PC-3 (cell line): ENCODE data around the gene GXYLT1. TPM values are rescaled to one million over a fixed set of nuclear protein-coding genes. Genes with fewer than 3 reads are reported as not detected.

Experiments
- ATAC-seq: fragments of 200-7000 bp; cut with Tn5 transposase; 2 replicates; pipeline ENCODE4 v1.9.1; 2020; ENCODE audit warnings: mild to moderate bottlenecking, moderate library complexity
- BruUV-seq: library from RNA; stranded (reverse); fragments of 400-500 nt; replicated peaks from 2 replicates; lab custom pipeline; 2021; lab: Mats Ljungman, UMichigan
- CTCF ChIA-PET: fragments of 300-600 bp; sonication (Branson Sonifier 250); formaldehyde crosslinking; loops from one replicate; lab custom pipeline; 2022; ENCODE audit warnings: antibody characterized with exemption; lab: Charles Lee
- POLR2A ChIA-PET: fragments of 300-600 bp; sonication (Branson Sonifier 250); formaldehyde crosslinking; loops from one replicate; lab custom pipeline; 2022; ENCODE audit warnings: antibody characterized with exemption; ENCODE audit not compliant: unreplicated experiment; lab: Charles Lee
- DNase-seq: peaks from one replicate; pipeline ENCODE4 v3.0.0-alpha.2; 2015
- H2AFZ ChIP-seq: fragments of 300-600 bp; sonication (generic); 2 replicates; pipeline ENCODE4 v1.6.0; 2016; ENCODE audit warnings: antibody characterized with exemption, low read length
- H3F3A ChIP-seq: fragments of 300-600 bp; sonication (generic); one replicate; pipeline ENCODE4 v1.6.0; 2017; ENCODE audit warnings: antibody characterized with exemption, low read length, control low read depth, mild to moderate bottlenecking; ENCODE audit not compliant: unreplicated experiment
- H3K27ac ChIP-seq: fragments of 300-600 bp; sonication (generic); 2 replicates; pipeline ENCODE4 v1.5.1; 2016; ENCODE audit warnings: mild to moderate bottlenecking, low read length
- H3K27me3 ChIP-seq: fragments of 300-600 bp; sonication (generic); 2 replicates; pipeline ENCODE4 v1.6.1; 2016; ENCODE audit warnings: low read length, mixed read lengths
- H3K36me3 ChIP-seq: fragments of 300-600 bp; sonication (generic); 2 replicates; pipeline ENCODE4 v1.6.1; 2016; ENCODE audit warnings: low read depth, mixed run types, low read length, mixed read lengths
- H3K4me1 ChIP-seq: fragments of 300-600 bp; sonication (generic); 2 replicates; pipeline ENCODE4 v1.5.1; 2016; ENCODE audit warnings: low read length; ENCODE audit not compliant: insufficient read depth
- H3K4me2 ChIP-seq: fragments of 300-600 bp; sonication (generic); 2 replicates; pipeline ENCODE4 v1.6.0; 2016; ENCODE audit warnings: low read length
- H3K4me3 ChIP-seq: fragments of 300-600 bp; sonication (generic); 2 replicates; pipeline ENCODE4 v1.5.1; 2016; ENCODE audit warnings: mild to moderate bottlenecking, low read length, mixed read lengths
- H3K79me2 ChIP-seq: fragments of 300-600 bp; sonication (generic); 2 replicates; pipeline ENCODE4 v1.6.1; 2017; ENCODE audit warnings: low read length, mixed read lengths
- H3K9ac ChIP-seq: fragments of 300-600 bp; sonication (generic); 2 replicates; pipeline ENCODE4 v1.6.0; 2016; ENCODE audit warnings: mild to moderate bottlenecking, low read length
- H3K9me2 ChIP-seq: fragments of 300-600 bp; sonication (generic); replicated peaks from 2 replicates; pipeline ENCODE4 v1.6.1; 2016; ENCODE audit warnings: mixed run types, low read length, mixed read lengths
- H3K9me3 ChIP-seq: fragments of 300-600 bp; sonication (generic); 2 replicates; pipeline ENCODE4 v1.6.1; 2016; ENCODE audit warnings: low read length, mixed read lengths
- H4K20me1 ChIP-seq: fragments of 300-600 bp; sonication (generic); 2 replicates; pipeline ENCODE4 v1.6.1; 2016; ENCODE audit warnings: low read length, mixed read lengths
- EZH2 ChIP-seq: fragments of 300-600 bp; sonication (generic); IDR thresholded peaks from one replicate; pipeline ENCODE4 v1.6.1; 2017; ENCODE audit warnings: antibody characterized with exemption, mild to moderate bottlenecking, low read length; ENCODE audit not compliant: unreplicated experiment
- EZH2phosphoT487 ChIP-seq: fragments of 300-600 bp; sonication (generic); IDR thresholded peaks from 2 replicates; pipeline ENCODE4 v1.6.1; 2018; ENCODE audit warnings: mild to moderate bottlenecking, antibody characterized with exemption, low read length, borderline replicate concordance
- intact Hi-C: fragments of 100-400 bp; cut with micrococcal nuclease; formaldehyde crosslinking; loops from 2 replicates; pipeline ENCODE4 v1.9.0; 2023
- total RNA-seq: library from RNA; depleted of rRNA; stranded (reverse); fragments of >200 nt; gene quantifications from 2 replicates; pipeline ENCODE4 v1.2.3, GENCODE V29; 2014
- TF ChIP-seq, protein P1 (sequence below): fragments of 300-600 bp; sonication (generic); conservative IDR thresholded peaks from 2 replicates; pipeline ENCODE4 v1.5.1; 2017; ENCODE audit warnings: antibody characterized with exemption, low read depth, mild to moderate bottlenecking, low read length

GXYLT1 gene
- total RNA-seq, 1 experiment from 2014 or later = 5.1 TPM

DNA sequence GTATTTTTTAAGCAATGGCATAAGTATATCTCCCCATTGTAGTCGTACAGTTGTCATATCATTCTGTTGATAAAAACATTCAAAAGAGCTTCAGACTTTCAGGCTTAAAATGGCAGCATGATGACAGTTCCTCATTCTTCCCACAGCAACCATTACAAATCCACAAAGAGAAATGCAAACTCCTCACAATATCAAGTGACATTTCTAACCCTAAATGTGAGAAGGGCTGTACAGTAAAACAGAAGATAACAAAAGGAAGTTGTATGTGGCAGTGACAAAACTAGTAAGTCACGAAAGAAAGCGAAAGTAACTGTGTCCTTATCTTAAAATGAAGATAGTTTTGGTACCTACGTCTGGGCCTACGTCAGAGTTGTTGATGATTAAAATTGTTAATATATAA is 46.7 kb downstream of the GXYLT1 start:
- Histone ChIP-seq H3K27ac (no peak overlapping the region), H3K9me3 (no peaks in the 10 kb centered on the region), H3K79me2 (no peaks in the 10 kb centered on the region), H3K9ac (no peak overlapping the region), H3K27me3 (no peaks in the 10 kb centered on the region), H3K4me3 (no peak overlapping the region), H3K9me2 (no peaks in the 10 kb centered on the region), H3K4me2 (no peak overlapping the region), H3F3A (no peaks in the 10 kb centered on the region), H3K36me3 (no peaks in the 10 kb centered on the region), H3K4me1 (peaks cover 7% of the 10 kb centered on the region; the same call in 1 of the 2 replicates), H2AFZ (no peak overlapping the region), H4K20me1 (no peaks in the 10 kb centered on the region)
- intact Hi-C loops = no loop called here
- ATAC-seq (no peak), DNase-seq (no peak)
- no TSS peak for BruUV-seq
- ChIA-PET CTCF (no interaction called here), POLR2A (interaction anchor here (0.6 kb wide), 1 partner anchor 587 kb away, joined by 3 read pairs; no protein-coding TSS in a partner anchor)
- TF ChIP-seq, protein P1, sequence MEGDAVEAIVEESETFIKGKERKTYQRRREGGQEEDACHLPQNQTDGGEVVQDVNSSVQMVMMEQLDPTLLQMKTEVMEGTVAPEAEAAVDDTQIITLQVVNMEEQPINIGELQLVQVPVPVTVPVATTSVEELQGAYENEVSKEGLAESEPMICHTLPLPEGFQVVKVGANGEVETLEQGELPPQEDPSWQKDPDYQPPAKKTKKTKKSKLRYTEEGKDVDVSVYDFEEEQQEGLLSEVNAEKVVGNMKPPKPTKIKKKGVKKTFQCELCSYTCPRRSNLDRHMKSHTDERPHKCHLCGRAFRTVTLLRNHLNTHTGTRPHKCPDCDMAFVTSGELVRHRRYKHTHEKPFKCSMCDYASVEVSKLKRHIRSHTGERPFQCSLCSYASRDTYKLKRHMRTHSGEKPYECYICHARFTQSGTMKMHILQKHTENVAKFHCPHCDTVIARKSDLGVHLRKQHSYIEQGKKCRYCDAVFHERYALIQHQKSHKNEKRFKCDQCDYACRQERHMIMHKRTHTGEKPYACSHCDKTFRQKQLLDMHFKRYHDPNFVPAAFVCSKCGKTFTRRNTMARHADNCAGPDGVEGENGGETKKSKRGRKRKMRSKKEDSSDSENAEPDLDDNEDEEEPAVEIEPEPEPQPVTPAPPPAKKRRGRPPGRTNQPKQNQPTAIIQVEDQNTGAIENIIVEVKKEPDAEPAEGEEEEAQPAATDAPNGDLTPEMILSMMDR = no peak
- TF ChIP-seq EZH2 (no peak), EZH2phosphoT487 (no peak)

DNA sequence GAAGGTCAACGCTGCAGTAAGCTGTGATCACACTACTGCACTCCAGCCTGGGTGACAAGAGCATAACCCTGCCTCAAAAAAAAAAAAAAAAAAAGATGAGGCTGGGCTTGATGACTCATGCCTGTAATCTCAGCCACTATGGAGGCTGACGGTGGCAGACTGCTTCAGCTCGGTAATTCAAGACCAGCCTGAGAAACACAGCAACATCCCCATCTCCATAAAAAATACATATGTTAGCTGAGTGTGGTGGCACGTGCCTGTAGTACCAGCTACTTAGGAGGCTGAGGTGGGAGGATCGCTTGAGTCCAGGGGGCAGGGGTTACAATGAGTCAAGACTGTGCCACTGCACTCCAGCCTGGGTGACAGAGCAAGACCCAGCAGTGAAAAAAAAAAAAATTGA is 50.4 kb downstream of the GXYLT1 start:
- ATAC-seq = peak; percentile 64
- Histone ChIP-seq H3K4me3 (no peak overlapping the region), H2AFZ (no peak overlapping the region), H3K4me1 (peaks cover 19% of the 10 kb centered on the region), H3K27ac (no peak overlapping the region), H3K9ac (no peak overlapping the region), H3K36me3 (no peaks in the 10 kb centered on the region), H3K79me2 (no peaks in the 10 kb centered on the region), H3K9me3 (no peaks in the 10 kb centered on the region), H3K4me2 (peak overlapping the region; percentile 30; the same call in 1 of the 2 replicates), H4K20me1 (no peaks in the 10 kb centered on the region), H3F3A (no peaks in the 10 kb centered on the region), H3K9me2 (no peaks in the 10 kb centered on the region), H3K27me3 (no peaks in the 10 kb centered on the region)
- peak; percentile 39 for DNase-seq
- no peak for TF ChIP-seq EZH2
- TF ChIP-seq, protein P1 = no peak
- BruUV-seq = no TSS peak
- intact Hi-C loops = no loop called here
- POLR2A ChIA-PET = no interaction called here
- CTCF ChIA-PET = no interaction called here

DNA sequence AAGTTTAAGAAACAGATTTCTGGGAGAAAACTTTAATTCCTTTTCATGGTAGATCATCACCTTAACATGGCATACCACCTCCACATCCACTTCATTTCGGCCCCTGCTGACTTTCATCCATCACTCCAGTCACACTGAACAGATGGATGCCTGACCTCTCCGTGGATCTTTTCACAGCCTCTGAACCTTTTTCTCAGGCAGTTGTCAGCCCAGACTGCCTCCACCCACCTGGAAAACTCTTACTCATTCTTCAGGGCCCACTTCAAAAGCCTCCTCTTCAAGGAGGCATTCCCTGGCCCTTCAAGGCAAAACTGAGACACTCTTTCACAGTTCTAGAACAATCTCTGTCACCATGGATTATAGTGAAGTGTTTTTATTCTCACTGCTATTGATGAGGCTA is 52.9 kb downstream of the GXYLT1 start:
- Histone ChIP-seq H2AFZ (no peak overlapping the region), H3K9me3 (no peaks in the 10 kb centered on the region), H4K20me1 (no peaks in the 10 kb centered on the region), H3K27me3 (no peaks in the 10 kb centered on the region), H3K4me2 (no peak overlapping the region), H3K27ac (no peak overlapping the region), H3K9ac (no peak overlapping the region), H3K79me2 (no peaks in the 10 kb centered on the region), H3F3A (no peaks in the 10 kb centered on the region), H3K9me2 (no peaks in the 10 kb centered on the region), H3K4me3 (no peak overlapping the region), H3K4me1 (peaks cover 19% of the 10 kb centered on the region), H3K36me3 (0 out of 2 replicates have a peak, but pooled peaks cover 4% of the 10 kb centered on the region)
- intact Hi-C loops = no loop called here
- ChIA-PET POLR2A (no interaction called here), CTCF (no interaction called here)
- TF ChIP-seq, protein P1 = no peak
- no peak for TF ChIP-seq EZH2phosphoT487
- TF ChIP-seq EZH2 = no peak
- ATAC-seq = no peak
- no TSS peak for BruUV-seq
- no peak for DNase-seq
